ENCODE results near the gene NOTCH2. TPM values are rescaled to one million over a fixed set of nuclear protein-coding genes. Genes with fewer than 3 reads are reported as not detected.
"Not testable (repeated sequence)": the region's sequence is repeated elsewhere in the genome, so short reads cannot be mapped to it uniquely, and the experiment has no call there.

The NOTCH2 gene
- 180 and 193 TPM in 2 replicates for total RNA-seq
- long read RNA-seq, partial matches to known transcripts, result 7 of 101 reads
- long read RNA-seq, other reads (novel, unspliced or antisense), result 93 of 101 reads

GRCh38 chr1:120069067-120069919 is at the start of gene NOTCH2:
NOTCH2 (minus strand) TSS chr1:120069662; CDS start chr1:120069406, 256 bp downstream.
- H3K27me3 Mint-ChIP-seq (ENCODE audit: unreplicated experiment); H3K4me1 Mint-ChIP-seq (ENCODE audit: unreplicated experiment); H3K36me3 Mint-ChIP-seq (ENCODE audit: unreplicated experiment); H3K9me3 Mint-ChIP-seq (ENCODE audit: unreplicated experiment): not testable (repeated sequence)
- peak; percentile 89 for DNase-seq (ENCODE audit: extremely low spot score, unreplicated experiment)
- peak within 1 kb of the TSS; percentile 68 for H3K4me3 Mint-ChIP-seq (ENCODE audit: unreplicated experiment)
- H3K27ac Mint-ChIP-seq (ENCODE audit: unreplicated experiment), result peak within 1 kb of the TSS; percentile 59

- not testable (repeated sequence) for H3K9me3 Mint-ChIP-seq (ENCODE audit: unreplicated experiment); DNase-seq (ENCODE audit: extremely low spot score, unreplicated experiment); H3K4me3 Mint-ChIP-seq (ENCODE audit: unreplicated experiment); H3K27me3 Mint-ChIP-seq (ENCODE audit: unreplicated experiment); H3K36me3 Mint-ChIP-seq (ENCODE audit: unreplicated experiment)
- H3K4me1 Mint-ChIP-seq (ENCODE audit: unreplicated experiment), result peaks cover 12% of the 10 kb centered on the region
- peak overlapping the region; percentile 32 for H3K27ac Mint-ChIP-seq (ENCODE audit: unreplicated experiment)
These were observed 48.1 kb upstream of the NOTCH2 start for GRCh38 chr1:120117371-120118177.

GRCh38 chr1:120116094-120116493 is 46.6 kb upstream of the NOTCH2 start:
- H3K4me1 Mint-ChIP-seq (ENCODE audit: unreplicated experiment), result peaks cover 12% of the 10 kb centered on the region
- not testable (repeated sequence) for H3K36me3 Mint-ChIP-seq (ENCODE audit: unreplicated experiment); H3K4me3 Mint-ChIP-seq (ENCODE audit: unreplicated experiment); H3K27ac Mint-ChIP-seq (ENCODE audit: unreplicated experiment); H3K27me3 Mint-ChIP-seq (ENCODE audit: unreplicated experiment); DNase-seq (ENCODE audit: extremely low spot score, unreplicated experiment); H3K9me3 Mint-ChIP-seq (ENCODE audit: unreplicated experiment)

GRCh38 chr1:120113134-120113533 is 43.7 kb upstream of the NOTCH2 start:
- not testable (repeated sequence) for H3K27me3 Mint-ChIP-seq (ENCODE audit: unreplicated experiment); H3K4me3 Mint-ChIP-seq (ENCODE audit: unreplicated experiment); H3K9me3 Mint-ChIP-seq (ENCODE audit: unreplicated experiment); DNase-seq (ENCODE audit: extremely low spot score, unreplicated experiment); H3K4me1 Mint-ChIP-seq (ENCODE audit: unreplicated experiment); H3K36me3 Mint-ChIP-seq (ENCODE audit: unreplicated experiment); H3K27ac Mint-ChIP-seq (ENCODE audit: unreplicated experiment)

- not testable (repeated sequence) for H3K27ac Mint-ChIP-seq (ENCODE audit: unreplicated experiment); H3K36me3 Mint-ChIP-seq (ENCODE audit: unreplicated experiment); DNase-seq (ENCODE audit: extremely low spot score, unreplicated experiment); H3K4me1 Mint-ChIP-seq (ENCODE audit: unreplicated experiment); H3K9me3 Mint-ChIP-seq (ENCODE audit: unreplicated experiment); H3K27me3 Mint-ChIP-seq (ENCODE audit: unreplicated experiment); H3K4me3 Mint-ChIP-seq (ENCODE audit: unreplicated experiment)
These were observed 42.8 kb upstream of the NOTCH2 start for GRCh38 chr1:120112212-120112611.

GRCh38 chr1:120111771-120112170 is 42.3 kb upstream of the NOTCH2 start:
- not testable (repeated sequence) for DNase-seq (ENCODE audit: extremely low spot score, unreplicated experiment); H3K27ac Mint-ChIP-seq (ENCODE audit: unreplicated experiment); H3K4me3 Mint-ChIP-seq (ENCODE audit: unreplicated experiment); H3K9me3 Mint-ChIP-seq (ENCODE audit: unreplicated experiment); H3K36me3 Mint-ChIP-seq (ENCODE audit: unreplicated experiment); H3K27me3 Mint-ChIP-seq (ENCODE audit: unreplicated experiment); H3K4me1 Mint-ChIP-seq (ENCODE audit: unreplicated experiment)

- not testable (repeated sequence) for H3K27ac Mint-ChIP-seq (ENCODE audit: unreplicated experiment); DNase-seq (ENCODE audit: extremely low spot score, unreplicated experiment); H3K27me3 Mint-ChIP-seq (ENCODE audit: unreplicated experiment); H3K4me3 Mint-ChIP-seq (ENCODE audit: unreplicated experiment); H3K4me1 Mint-ChIP-seq (ENCODE audit: unreplicated experiment); H3K36me3 Mint-ChIP-seq (ENCODE audit: unreplicated experiment); H3K9me3 Mint-ChIP-seq (ENCODE audit: unreplicated experiment)
These were observed 41.5 kb upstream of the NOTCH2 start for GRCh38 chr1:120111008-120111407.

GRCh38 chr1:120109656-120110055 is 40.2 kb upstream of the NOTCH2 start:
- H3K36me3 Mint-ChIP-seq (ENCODE audit: unreplicated experiment); DNase-seq (ENCODE audit: extremely low spot score, unreplicated experiment); H3K27me3 Mint-ChIP-seq (ENCODE audit: unreplicated experiment); H3K9me3 Mint-ChIP-seq (ENCODE audit: unreplicated experiment); H3K27ac Mint-ChIP-seq (ENCODE audit: unreplicated experiment); H3K4me1 Mint-ChIP-seq (ENCODE audit: unreplicated experiment); H3K4me3 Mint-ChIP-seq (ENCODE audit: unreplicated experiment): not testable (repeated sequence)

- H3K4me1 Mint-ChIP-seq (ENCODE audit: unreplicated experiment); H3K9me3 Mint-ChIP-seq (ENCODE audit: unreplicated experiment); H3K4me3 Mint-ChIP-seq (ENCODE audit: unreplicated experiment); H3K27ac Mint-ChIP-seq (ENCODE audit: unreplicated experiment); H3K27me3 Mint-ChIP-seq (ENCODE audit: unreplicated experiment); H3K36me3 Mint-ChIP-seq (ENCODE audit: unreplicated experiment); DNase-seq (ENCODE audit: extremely low spot score, unreplicated experiment): not testable (repeated sequence)
These were observed 39.7 kb upstream of the NOTCH2 start for GRCh38 chr1:120109180-120109579.

GRCh38 chr1:120105288-120105687 is 35.8 kb upstream of the NOTCH2 start:
- H3K27ac Mint-ChIP-seq (ENCODE audit: unreplicated experiment); H3K9me3 Mint-ChIP-seq (ENCODE audit: unreplicated experiment); H3K4me3 Mint-ChIP-seq (ENCODE audit: unreplicated experiment); H3K27me3 Mint-ChIP-seq (ENCODE audit: unreplicated experiment); H3K4me1 Mint-ChIP-seq (ENCODE audit: unreplicated experiment); DNase-seq (ENCODE audit: extremely low spot score, unreplicated experiment); H3K36me3 Mint-ChIP-seq (ENCODE audit: unreplicated experiment): not testable (repeated sequence)

- not testable (repeated sequence) for H3K27ac Mint-ChIP-seq (ENCODE audit: unreplicated experiment); H3K4me3 Mint-ChIP-seq (ENCODE audit: unreplicated experiment); H3K27me3 Mint-ChIP-seq (ENCODE audit: unreplicated experiment); DNase-seq (ENCODE audit: extremely low spot score, unreplicated experiment); H3K36me3 Mint-ChIP-seq (ENCODE audit: unreplicated experiment); H3K4me1 Mint-ChIP-seq (ENCODE audit: unreplicated experiment); H3K9me3 Mint-ChIP-seq (ENCODE audit: unreplicated experiment)
These were observed 34.3 kb upstream of the NOTCH2 start for GRCh38 chr1:120103768-120104167.

- not testable (repeated sequence) for H3K36me3 Mint-ChIP-seq (ENCODE audit: unreplicated experiment); H3K4me3 Mint-ChIP-seq (ENCODE audit: unreplicated experiment); DNase-seq (ENCODE audit: extremely low spot score, unreplicated experiment); H3K9me3 Mint-ChIP-seq (ENCODE audit: unreplicated experiment); H3K27me3 Mint-ChIP-seq (ENCODE audit: unreplicated experiment); H3K4me1 Mint-ChIP-seq (ENCODE audit: unreplicated experiment); H3K27ac Mint-ChIP-seq (ENCODE audit: unreplicated experiment)
These were observed 32.1 kb upstream of the NOTCH2 start for GRCh38 chr1:120101593-120101992.

Data from osteocyte (in vitro differentiated cells).